GM12878 (cell line): ENCODE measurements around the gene NSFL1C. TPM values are rescaled to one million over a fixed set of nuclear protein-coding genes. Genes with fewer than 3 reads are reported as not detected.

Experiments
- ATAC-seq: fragments of 200-7000 bp; cut with Tn5 transposase; 3 replicates; pipeline ENCODE4 v1.9.1; 2020; ENCODE audit warnings: mild to moderate bottlenecking, moderate library complexity
- BruUV-seq: library from RNA; stranded (reverse); fragments of 400-500 nt; replicated peaks from 2 replicates; lab custom pipeline; 2021; lab: Mats Ljungman, UMichigan
- CTCF ChIA-PET: fragments of 300-600 bp; sonication (Branson Sonifier 250); formaldehyde crosslinking; extraction: SDS; loops from one replicate; lab custom pipeline; 2021; ENCODE audit warnings: inconsistent platforms; lab: Yijun Ruan, JAX
- POLR2A ChIA-PET: fragments of 350-600 bp; formaldehyde crosslinking; extraction: SDS; loops from one replicate; lab custom pipeline; 2021; ENCODE audit warnings: inconsistent platforms; lab: Charles Lee
- RAD21 ChIA-PET: fragments of 300-600 bp; sonication (Branson Sonifier 250); formaldehyde crosslinking; loops from one replicate; lab custom pipeline; 2023; ENCODE audit warnings: antibody characterized with exemption; ENCODE audit not compliant: unreplicated experiment; lab: Charles Lee
- SMC1A ChIA-PET: fragments of 300-600 bp; sonication (Branson Sonifier 250); formaldehyde crosslinking; loops from one replicate; lab custom pipeline; 2023; ENCODE audit not compliant: unreplicated experiment, uncharacterized antibody; lab: Charles Lee
- DNase-seq: peaks from one replicate; pipeline ENCODE4 v3.0.0-alpha.2; 2011; ENCODE audit warnings: low read depth, low spot score
- FAIRE-seq: peaks from 3 replicates; lab custom pipeline; 2011; peaks lifted over from hg19 to GRCh38; lab: Jason Lieb, UNC
- H2AFZ ChIP-seq: 2 replicates; pipeline ENCODE4 v1.6.0; 2011; ENCODE audit warnings: low read depth, low read length, control low read depth; ENCODE audit not compliant: control insufficient read depth
- H3K27ac ChIP-seq: 2 replicates; pipeline ENCODE4 v1.5.1; 2011; ENCODE audit warnings: control low read depth; ENCODE audit not compliant: control insufficient read depth, insufficient read depth
- H3K27me3 ChIP-seq, 2 experiments: replicated peaks in 1 of 2; 2 replicates each; pipeline versions ENCODE4 v1.6.0 to v1.6.1; 2011; ENCODE audit warnings: low read length in 1 of 2; ENCODE audit not compliant: control insufficient read depth in 2 of 2, insufficient read depth in 2 of 2
- H3K36me3 ChIP-seq, 2 experiments: 2 replicates each; pipeline ENCODE4 v1.5.1; 2011; ENCODE audit warnings: low read length in 1 of 2; ENCODE audit not compliant: control insufficient read depth in 2 of 2, insufficient read depth in 2 of 2
- H3K4me1 ChIP-seq: 2 replicates; pipeline ENCODE4 v1.6.1; 2011; ENCODE audit warnings: mild to moderate bottlenecking, low read length, moderate library complexity, mixed read lengths; ENCODE audit not compliant: control insufficient read depth, insufficient read depth
- H3K4me2 ChIP-seq: 2 replicates; pipeline ENCODE4 v1.6.0; 2011; ENCODE audit warnings: control low read depth; ENCODE audit not compliant: control insufficient read depth, insufficient read depth
- H3K4me3 ChIP-seq: fragments of 200-600 bp; sonication (generic); 2 replicates; pipeline ENCODE4 v1.5.1; 2016
- H3K79me2 ChIP-seq: 2 replicates; pipeline ENCODE4 v1.6.0; 2011; ENCODE audit warnings: low read length; ENCODE audit not compliant: control insufficient read depth, insufficient read depth
- H3K9ac ChIP-seq: 2 replicates; pipeline ENCODE4 v1.8.0; 2011; ENCODE audit warnings: low read length, control low read depth, mixed read lengths; ENCODE audit not compliant: control insufficient read depth, insufficient read depth
- H3K9me3 ChIP-seq: replicated peaks from 3 replicates; pipeline ENCODE4 v1.5.1; 2011; ENCODE audit warnings: mild to moderate bottlenecking, low read length; ENCODE audit not compliant: control insufficient read depth, insufficient read depth
- H4K20me1 ChIP-seq: 2 replicates; pipeline ENCODE4 v1.6.0; 2011; ENCODE audit not compliant: control insufficient read depth, insufficient read depth
- IKZF2 ChIP-seq, 2 experiments: fragments of 450-650 bp; IDR thresholded peaks; 2 replicates each; pipeline ENCODE4 v1.6.1; 2017; ENCODE audit warnings: mild to moderate bottlenecking in 2 of 2, moderate library complexity in 2 of 2
- KAT2A ChIP-seq: conservative IDR thresholded peaks from 2 replicates; pipeline ENCODE4 v1.6.1; 2011; ENCODE audit warnings: low read depth, low read length; ENCODE audit not compliant: control insufficient read depth
- MAX ChIP-seq: IDR thresholded peaks from 2 replicates; pipeline ENCODE4 v1.6.1; 2012; ENCODE audit warnings: low read depth, low read length, improper control_type of control experiment
- MEF2A ChIP-seq: IDR thresholded peaks from 2 replicates; pipeline ENCODE4 v1.6.1; 2011; ENCODE audit warnings: low read depth, mild to moderate bottlenecking, low read length, moderate library complexity; ENCODE audit not compliant: insufficient read depth
- MTA3 ChIP-seq: IDR thresholded peaks from 2 replicates; pipeline ENCODE4 v1.6.1; 2012; ENCODE audit warnings: low read length, inconsistent platforms, borderline replicate concordance
- NR2F1 ChIP-seq: fragments of 450-650 bp; conservative IDR thresholded peaks from 2 replicates; pipeline ENCODE4 v1.6.1; 2017; ENCODE audit warnings: mild to moderate bottlenecking
- RELA ChIP-seq: fragments of 450-650 bp; IDR thresholded peaks from 2 replicates; pipeline ENCODE4 v1.8.0; 2014; ENCODE audit warnings: borderline replicate concordance; ENCODE audit not compliant: partially characterized antibody
- TCF7 ChIP-seq: IDR thresholded peaks from 2 replicates; pipeline ENCODE4 v1.6.1; 2014; ENCODE audit warnings: antibody characterized with exemption, borderline replicate concordance
- WRNIP1 ChIP-seq: IDR thresholded peaks from 2 replicates; pipeline ENCODE4 v1.6.1; 2011; ENCODE audit warnings: low read depth, low read length, improper control_type of control experiment, borderline replicate concordance
- ZNF207 ChIP-seq: fragments of 450-650 bp; IDR thresholded peaks from 2 replicates; pipeline ENCODE4 v1.6.1; 2014; ENCODE audit warnings: antibody characterized with exemption, mild to moderate bottlenecking, borderline replicate concordance
- ZNF687 ChIP-seq: fragments of 450-650 bp; IDR thresholded peaks from 2 replicates; pipeline ENCODE4 v1.6.1; 2017; ENCODE audit warnings: mild to moderate bottlenecking, moderate library complexity
- WGBS: methylation state at CpG from one replicate; pipeline ENCODE4 v1.1.6; 2016; ENCODE audit warnings: low lambda C conversion rate; ENCODE audit not compliant: insufficient replicate concordance, insufficient coverage; ENCODE audit errors: missing lambda C conversion rate; 5-methylcytosine and 5-hydroxymethylcytosine counted together
- in situ Hi-C: fragments of 300-500 bp; cut with MboI; formaldehyde crosslinking; loops from 9 replicates; pipeline ENCODE4 v1.14.3; 2018; ENCODE audit warnings: mixed read lengths
- intact Hi-C: fragments of 100-400 bp; cut with micrococcal nuclease; formaldehyde crosslinking; loops from one replicate; pipeline ENCODE4 v1.14.2; 2022; ENCODE audit not compliant: unreplicated experiment
- polyA plus RNA-seq, 11 experiments: library from polyadenylated mRNA; depleted of rRNA in 4 of 11; unstranded in 6 of 11; stranded (reverse) in 5 of 11; fragments of >200 nt; fragmentation: Nextera tagmentation in 4 of 11; fragmentation: Illumina TruSeq in 1 of 11; extraction: Ambion mirVana in 4 of 11; extraction: Trizol in 1 of 11; gene quantifications; 1 replicate in 1 of 11; 2 replicates in 10 of 11; pipeline versions ENCODE4 v1.2.1 to v1.2.3, GENCODE V29; 2011 to 2016; ENCODE audit warnings: inconsistent platforms in 2 of 11, missing spikeins in 2 of 11, low read depth in 1 of 11
- total RNA-seq, 4 experiments: library from RNA; depleted of rRNA in 3 of 4; stranded (reverse); fragments of >200 nt in 3 of 4; fragmentation: Illumina TruSeq in 1 of 4; extraction: Trizol in 1 of 4; gene quantifications; 2 replicates each; pipeline versions ENCODE4 v1.2.1 to v1.2.3, GENCODE V29; 2013 to 2021
- TF ChIP-seq, protein P1 (sequence below), 3 experiments: IDR thresholded peaks in 2 of 3; conservative IDR thresholded peaks in 1 of 3; 2 replicates each; pipeline ENCODE4 v1.5.1; 2011; ENCODE audit warnings: low read depth in 3 of 3, low read length in 3 of 3, mild to moderate bottlenecking in 3 of 3, control low read depth in 2 of 3, moderate library complexity in 2 of 3, inconsistent platforms in 1 of 3, mixed read lengths in 1 of 3; ENCODE audit not compliant: control insufficient read depth in 2 of 3, insufficient read depth in 1 of 3; ENCODE audit errors: extremely low read depth in 1 of 3
- TF ChIP-seq, protein P2 (sequence below): fragments of 450-650 bp; conservative IDR thresholded peaks from 2 replicates; pipeline ENCODE4 v1.6.1; 2017; ENCODE audit warnings: mild to moderate bottlenecking, moderate library complexity

The NSFL1C gene
- total and polyA plus RNA-seq, 10 of the 15 experiments (the other 5 are each of a cell fraction or from before 2014, with no cell fraction given): 21.5 to 100 (median 38.1) TPM

DNA sequence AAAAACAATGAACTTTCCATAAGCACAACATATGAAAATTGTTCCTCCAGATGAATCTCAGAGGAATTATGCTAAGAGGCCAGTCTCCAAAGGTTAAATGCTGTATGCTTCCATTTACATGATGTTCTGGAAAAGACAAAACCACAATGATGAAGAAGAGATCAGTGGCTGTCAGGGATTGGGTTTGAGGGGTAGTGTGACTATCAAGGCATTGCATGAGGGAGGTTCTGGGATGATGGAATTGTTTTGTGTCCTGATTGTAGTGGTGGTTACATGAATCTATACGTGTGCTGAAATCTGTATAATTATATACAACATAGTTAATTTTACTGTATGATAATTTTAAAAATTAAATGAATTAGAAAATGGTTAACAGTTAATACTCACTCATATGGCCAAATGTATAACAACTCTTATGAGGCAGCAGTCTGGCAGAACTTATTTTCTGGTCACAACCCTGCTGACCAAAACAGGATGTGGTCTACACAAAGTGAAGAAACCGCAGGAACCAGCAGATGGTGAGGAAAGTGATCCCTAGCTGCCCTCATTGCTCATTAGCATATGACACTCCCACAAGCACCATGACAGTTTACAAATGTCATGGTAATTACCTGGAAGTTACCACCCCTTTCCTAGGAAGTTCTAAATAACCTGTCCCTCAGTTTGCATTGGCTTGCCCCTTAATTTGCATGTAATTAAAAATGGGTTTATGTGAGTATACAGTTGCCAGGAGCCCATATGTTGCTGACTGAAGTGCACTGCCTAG is 31.9 kb downstream of the NSFL1C start:
- intact Hi-C loops: loop anchor here (5.0 kb wide), 1 partner anchor 42 kb away; the partner anchor contains the start of gene FKBP1A
- Histone ChIP-seq H3K4me2 (peak overlapping the region; percentile 8; the same call in 1 of the 2 replicates), H3K27ac (no peak overlapping the region), H3K9me3 (no peaks in the 10 kb centered on the region; the same call in 2 of the 3 replicates), H3K79me2 (no peaks in the 10 kb centered on the region), H4K20me1 (peaks cover 3% of the 10 kb centered on the region; the same call in 1 of the 2 replicates), H3K4me3 (no peak overlapping the region), H3K27me3 (no peaks in the 10 kb centered on the region), H3K4me1 (peaks cover 11% of the 10 kb centered on the region), H3K36me3 (no peaks in the 10 kb centered on the region), H3K9ac (no peak overlapping the region), H2AFZ (peak overlapping the region; percentile 4; the same call in 1 of the 2 replicates)
- DNase-seq: peak; percentile 78
- in situ Hi-C loops: loop anchor here (5.0 kb wide), 1 partner anchor 122 kb away; no protein-coding TSS in a partner anchor
- WGBS: 0% methylated on average over 2 of the region's 2 CpGs
- no TSS peak for BruUV-seq
- POLR2A ChIA-PET: no interaction called here
- SMC1A ChIA-PET: interaction anchor here (0.6 to 4.9 kb wide), 13 partner anchors 11 to 466 kb away, joined by 3 to 32 read pairs (median 4); partner anchors contain the start of gene SDCBP2
- CTCF ChIA-PET: interaction anchor here (0.6 to 7.2 kb wide), 15 partner anchors 11 to 299 kb away, joined by 3 to 65 read pairs (median 11); partner anchors contain the start of genes FKBP1A and NSFL1C
- RAD21 ChIA-PET: interaction anchor here (0.8 to 3.6 kb wide), 10 partner anchors 10 to 122 kb away, joined by 3 to 15 read pairs (median 4); partner anchors contain the start of gene SDCBP2
- FAIRE-seq: peak; percentile 96
- peak; percentile 95 for ATAC-seq
- TF ChIP-seq, protein P1, sequence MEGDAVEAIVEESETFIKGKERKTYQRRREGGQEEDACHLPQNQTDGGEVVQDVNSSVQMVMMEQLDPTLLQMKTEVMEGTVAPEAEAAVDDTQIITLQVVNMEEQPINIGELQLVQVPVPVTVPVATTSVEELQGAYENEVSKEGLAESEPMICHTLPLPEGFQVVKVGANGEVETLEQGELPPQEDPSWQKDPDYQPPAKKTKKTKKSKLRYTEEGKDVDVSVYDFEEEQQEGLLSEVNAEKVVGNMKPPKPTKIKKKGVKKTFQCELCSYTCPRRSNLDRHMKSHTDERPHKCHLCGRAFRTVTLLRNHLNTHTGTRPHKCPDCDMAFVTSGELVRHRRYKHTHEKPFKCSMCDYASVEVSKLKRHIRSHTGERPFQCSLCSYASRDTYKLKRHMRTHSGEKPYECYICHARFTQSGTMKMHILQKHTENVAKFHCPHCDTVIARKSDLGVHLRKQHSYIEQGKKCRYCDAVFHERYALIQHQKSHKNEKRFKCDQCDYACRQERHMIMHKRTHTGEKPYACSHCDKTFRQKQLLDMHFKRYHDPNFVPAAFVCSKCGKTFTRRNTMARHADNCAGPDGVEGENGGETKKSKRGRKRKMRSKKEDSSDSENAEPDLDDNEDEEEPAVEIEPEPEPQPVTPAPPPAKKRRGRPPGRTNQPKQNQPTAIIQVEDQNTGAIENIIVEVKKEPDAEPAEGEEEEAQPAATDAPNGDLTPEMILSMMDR (IDR thresholded peaks at IDR 0.05 in 2 of 3, conservative IDR thresholded peaks at IDR 0.05 in 1 of 3; ENCODE audit: control insufficient read depth in 2 of 3, extremely low read depth in 1 of 3, insufficient read depth in 1 of 3, low read depth in 3 of 3, low read length in 3 of 3): no peak
- TF ChIP-seq MAX (no peak), KAT2A (no peak), MTA3 (no peak), ZNF687 (no peak), WRNIP1 (no peak), RELA (no peak), TCF7 (no peak), ZNF207 (no peak), NR2F1 (peak; percentile 88), IKZF2 (IDR thresholded peaks at IDR 0.05) (peak; percentile 81 to 87), MEF2A (0 out of 2 replicates have a peak, but pooled peaks have one; percentile 24)
- TF ChIP-seq, protein P2, sequence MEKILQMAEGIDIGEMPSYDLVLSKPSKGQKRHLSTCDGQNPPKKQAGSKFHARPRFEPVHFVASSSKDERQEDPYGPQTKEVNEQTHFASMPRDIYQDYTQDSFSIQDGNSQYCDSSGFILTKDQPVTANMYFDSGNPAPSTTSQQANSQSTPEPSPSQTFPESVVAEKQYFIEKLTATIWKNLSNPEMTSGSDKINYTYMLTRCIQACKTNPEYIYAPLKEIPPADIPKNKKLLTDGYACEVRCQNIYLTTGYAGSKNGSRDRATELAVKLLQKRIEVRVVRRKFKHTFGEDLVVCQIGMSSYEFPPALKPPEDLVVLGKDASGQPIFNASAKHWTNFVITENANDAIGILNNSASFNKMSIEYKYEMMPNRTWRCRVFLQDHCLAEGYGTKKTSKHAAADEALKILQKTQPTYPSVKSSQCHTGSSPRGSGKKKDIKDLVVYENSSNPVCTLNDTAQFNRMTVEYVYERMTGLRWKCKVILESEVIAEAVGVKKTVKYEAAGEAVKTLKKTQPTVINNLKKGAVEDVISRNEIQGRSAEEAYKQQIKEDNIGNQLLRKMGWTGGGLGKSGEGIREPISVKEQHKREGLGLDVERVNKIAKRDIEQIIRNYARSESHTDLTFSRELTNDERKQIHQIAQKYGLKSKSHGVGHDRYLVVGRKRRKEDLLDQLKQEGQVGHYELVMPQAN: no peak
